Smooth muscle cell (in vitro differentiated cells): ENCODE data around the gene SLC15A1. TPM values are rescaled to one million over a fixed set of nuclear protein-coding genes. Genes with fewer than 3 reads are reported as not detected.

Experiments
- DNase-seq: peaks from one replicate; lab custom pipeline; 2025; ENCODE audit not compliant: unreplicated experiment; lab: John Stamatoyannopoulos, UW
- H2AFZ ChIP-seq: fragments of 200-600 bp; sonication (generic); 2 replicates; pipeline ENCODE4 v1.6.0; 2016; ENCODE audit warnings: antibody characterized with exemption, low read depth, mild to moderate bottlenecking
- H3F3A ChIP-seq: fragments of 200-600 bp; sonication (generic); 2 replicates; pipeline ENCODE4 v1.6.0; 2017; ENCODE audit warnings: antibody characterized with exemption, low read depth
- H3K27ac ChIP-seq: fragments of 200-600 bp; sonication (generic); 2 replicates; pipeline ENCODE4 v1.5.1; 2016; ENCODE audit warnings: low read depth, mild to moderate bottlenecking
- H3K27me3 ChIP-seq: fragments of 200-600 bp; sonication (generic); 2 replicates; pipeline ENCODE4 v1.6.1; 2016; ENCODE audit warnings: low read depth, mild to moderate bottlenecking
- H3K36me3 ChIP-seq: fragments of 200-600 bp; sonication (generic); 2 replicates; pipeline ENCODE4 v1.5.1; 2016; ENCODE audit warnings: low read depth
- H3K4me1 ChIP-seq: fragments of 200-600 bp; sonication (generic); 2 replicates; pipeline ENCODE4 v1.5.1; 2016; ENCODE audit warnings: low read depth
- H3K4me2 ChIP-seq: fragments of 200-600 bp; sonication (generic); 2 replicates; pipeline ENCODE4 v1.6.0; 2016; ENCODE audit warnings: mild to moderate bottlenecking
- H3K4me3 ChIP-seq: fragments of 200-600 bp; sonication (generic); 2 replicates; pipeline ENCODE4 v1.5.1; 2016; ENCODE audit warnings: mild to moderate bottlenecking
- H3K79me2 ChIP-seq: fragments of 200-600 bp; sonication (generic); 2 replicates; pipeline ENCODE4 v1.6.0; 2016; ENCODE audit warnings: low read depth, mild to moderate bottlenecking
- H3K9ac ChIP-seq: fragments of 200-600 bp; sonication (generic); 2 replicates; pipeline ENCODE4 v1.6.0; 2016; ENCODE audit warnings: low read depth
- H3K9me3 ChIP-seq: fragments of 200-600 bp; sonication (generic); replicated peaks from 2 replicates; pipeline ENCODE4 v1.5.1; 2016; ENCODE audit warnings: low read depth
- H4K20me1 ChIP-seq: fragments of 200-600 bp; sonication (generic); 2 replicates; pipeline ENCODE4 v1.6.0; 2016; ENCODE audit warnings: low read depth
- WGBS: methylation state at CpG from one replicate; pipeline ENCODE4 v1.1.7; 2016; ENCODE audit warnings: low lambda C conversion rate; 5-methylcytosine and 5-hydroxymethylcytosine counted together
- polyA plus RNA-seq: library from polyadenylated mRNA; unstranded; fragments of >200 nt; fragmentation: Nextera tagmentation; extraction: Ambion mirVana; gene quantifications from 2 replicates; pipeline ENCODE4 v1.2.1, GENCODE V29; 2016
- total RNA-seq: library from RNA; depleted of rRNA; stranded (reverse); fragments of >200 nt; gene quantifications from 2 replicates; pipeline ENCODE4 v1.2.3, GENCODE V29; 2014
- TF ChIP-seq, protein P1 (sequence below): fragments of 200-600 bp; sonication (generic); IDR thresholded peaks from 2 replicates; pipeline ENCODE4 v1.5.1; 2017; ENCODE audit warnings: borderline replicate concordance, mild to moderate bottlenecking, antibody characterized with exemption; ENCODE audit not compliant: insufficient read depth, poor library complexity, severe bottlenecking

Gene SLC15A1
- total and polyA plus RNA-seq, 2 experiments from 2014 or later, result 0.13 to 0.31 TPM

DNA sequence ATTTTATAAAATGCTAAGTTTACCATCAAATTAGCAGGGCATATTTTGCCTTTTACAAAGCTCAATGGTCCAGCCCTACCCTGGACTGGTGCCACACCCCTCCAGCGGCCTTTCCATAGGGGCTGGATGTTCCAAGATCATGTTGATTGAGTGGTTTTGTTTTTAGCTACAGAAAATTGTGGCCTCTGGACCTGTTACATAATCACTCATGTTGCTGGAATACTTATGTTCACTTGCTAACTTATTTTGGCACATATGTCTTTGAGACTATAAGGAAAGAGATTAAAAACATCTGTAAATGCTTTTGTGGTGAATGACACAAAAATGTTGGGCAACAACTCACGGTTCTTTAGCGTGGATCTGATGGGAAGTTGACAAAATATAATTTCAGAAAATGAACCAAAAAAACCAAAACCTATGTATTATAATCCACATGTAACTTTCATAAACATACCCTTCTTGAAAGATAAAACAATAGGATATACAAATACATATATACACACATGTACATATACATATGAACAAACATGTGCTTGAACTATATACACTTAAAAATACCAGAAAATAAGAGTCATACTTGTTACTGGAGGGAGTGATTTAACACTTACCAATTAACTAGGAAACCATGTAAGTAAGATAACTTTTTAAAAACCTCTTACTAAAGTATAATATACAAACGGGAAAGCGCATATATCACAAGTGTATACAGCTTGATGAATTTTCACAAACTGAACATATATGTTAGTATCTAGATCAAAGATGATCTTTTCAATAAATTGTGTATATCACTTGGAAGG is 46.6 kb upstream of the SLC15A1 start:
- no peaks in the 10 kb centered on the region for H3K9me3 ChIP-seq
- DNase-seq, result no peak
- no peaks in the 10 kb centered on the region for H4K20me1 ChIP-seq
- no peaks in the 10 kb centered on the region for H3K27me3 ChIP-seq
- no peak overlapping the region for H3K4me3 ChIP-seq
- no peak overlapping the region for H3K9ac ChIP-seq
- H3K4me1 ChIP-seq, result no peaks in the 10 kb centered on the region
- no peaks in the 10 kb centered on the region for H3K79me2 ChIP-seq
- peak overlapping the region; percentile 87 for H3K27ac ChIP-seq
- no peaks in the 10 kb centered on the region for H3F3A ChIP-seq
- 63% methylated on average over 5 of the region's 5 CpGs for WGBS
- H3K36me3 ChIP-seq, result no peaks in the 10 kb centered on the region
- TF ChIP-seq, protein P1, sequence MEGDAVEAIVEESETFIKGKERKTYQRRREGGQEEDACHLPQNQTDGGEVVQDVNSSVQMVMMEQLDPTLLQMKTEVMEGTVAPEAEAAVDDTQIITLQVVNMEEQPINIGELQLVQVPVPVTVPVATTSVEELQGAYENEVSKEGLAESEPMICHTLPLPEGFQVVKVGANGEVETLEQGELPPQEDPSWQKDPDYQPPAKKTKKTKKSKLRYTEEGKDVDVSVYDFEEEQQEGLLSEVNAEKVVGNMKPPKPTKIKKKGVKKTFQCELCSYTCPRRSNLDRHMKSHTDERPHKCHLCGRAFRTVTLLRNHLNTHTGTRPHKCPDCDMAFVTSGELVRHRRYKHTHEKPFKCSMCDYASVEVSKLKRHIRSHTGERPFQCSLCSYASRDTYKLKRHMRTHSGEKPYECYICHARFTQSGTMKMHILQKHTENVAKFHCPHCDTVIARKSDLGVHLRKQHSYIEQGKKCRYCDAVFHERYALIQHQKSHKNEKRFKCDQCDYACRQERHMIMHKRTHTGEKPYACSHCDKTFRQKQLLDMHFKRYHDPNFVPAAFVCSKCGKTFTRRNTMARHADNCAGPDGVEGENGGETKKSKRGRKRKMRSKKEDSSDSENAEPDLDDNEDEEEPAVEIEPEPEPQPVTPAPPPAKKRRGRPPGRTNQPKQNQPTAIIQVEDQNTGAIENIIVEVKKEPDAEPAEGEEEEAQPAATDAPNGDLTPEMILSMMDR, result no peak
- peak overlapping the region; percentile 46 for H3K4me2 ChIP-seq
- H2AFZ ChIP-seq, result no peak overlapping the region

- H3F3A ChIP-seq, result no peaks in the 10 kb centered on the region
- H4K20me1 ChIP-seq, result no peaks in the 10 kb centered on the region
- H3K4me3 ChIP-seq, result no peak overlapping the region
- H3K9ac ChIP-seq, result peak overlapping the region; percentile 52
- H3K9me3 ChIP-seq, result no peaks in the 10 kb centered on the region
- H3K27me3 ChIP-seq, result no peaks in the 10 kb centered on the region
- TF ChIP-seq, protein P1, result no peak
- no peak overlapping the region for H2AFZ ChIP-seq
- no peaks in the 10 kb centered on the region for H3K4me1 ChIP-seq
- no peaks in the 10 kb centered on the region for H3K36me3 ChIP-seq
- H3K27ac ChIP-seq, result peak overlapping the region; percentile 87
- 42% methylated on average over 6 of the region's 6 CpGs for WGBS
- no peaks in the 10 kb centered on the region for H3K79me2 ChIP-seq
- H3K4me2 ChIP-seq, result peak overlapping the region; percentile 24
- DNase-seq, result no peak
Measured at GRCh38 chr13:98797456-98797855, 45.0 kb upstream of the SLC15A1 start.

- peak overlapping the region; percentile 38 for H3K9ac ChIP-seq
- H4K20me1 ChIP-seq, result no peaks in the 10 kb centered on the region
- no peaks in the 10 kb centered on the region for H3K4me1 ChIP-seq
- H3K79me2 ChIP-seq, result no peaks in the 10 kb centered on the region
- no peak for DNase-seq
- no peak overlapping the region for H3K4me3 ChIP-seq
- WGBS, result 67% methylated on average over 10 of the region's 10 CpGs
- peak overlapping the region; percentile 24 for H3K4me2 ChIP-seq
- no peaks in the 10 kb centered on the region for H3K9me3 ChIP-seq
- TF ChIP-seq, protein P1, result no peak
- no peaks in the 10 kb centered on the region for H3K27me3 ChIP-seq
- H3K36me3 ChIP-seq, result no peaks in the 10 kb centered on the region
- peak overlapping the region; percentile 87 for H3K27ac ChIP-seq
- H3F3A ChIP-seq, result no peaks in the 10 kb centered on the region
- H2AFZ ChIP-seq, result no peak overlapping the region
Measured at GRCh38 chr13:98796798-98797197, 44.3 kb upstream of the SLC15A1 start.

- H3K9me3 ChIP-seq, result no peaks in the 10 kb centered on the region
- no peaks in the 10 kb centered on the region for H3F3A ChIP-seq
- no peak for DNase-seq
- TF ChIP-seq, protein P1, result no peak
- no peak overlapping the region for H2AFZ ChIP-seq
- no peaks in the 10 kb centered on the region for H3K79me2 ChIP-seq
- H3K4me1 ChIP-seq, result no peaks in the 10 kb centered on the region
- no peaks in the 10 kb centered on the region for H3K27me3 ChIP-seq
- H3K4me3 ChIP-seq, result no peak overlapping the region
- no peak overlapping the region for H3K9ac ChIP-seq
- H3K36me3 ChIP-seq, result no peaks in the 10 kb centered on the region
- no peaks in the 10 kb centered on the region for H4K20me1 ChIP-seq
- H3K4me2 ChIP-seq, result peak overlapping the region; percentile 24
- peak overlapping the region; percentile 87 for H3K27ac ChIP-seq
- 64% methylated on average over 5 of the region's 5 CpGs for WGBS
Measured at GRCh38 chr13:98796191-98796590, 43.7 kb upstream of the SLC15A1 start.
